Stimulated activated memory B cell treated with anti-CD40 and anti-IgM and Interleukin-4, amounts not matched to agents 10 μg/mL and 1 μg/mL and 100 μg/mL, for 72 hours (primary cell): ENCODE data around the gene LSP1.
"Not testable (repeated sequence)": the region's sequence is repeated elsewhere in the genome, so short reads cannot be mapped to it uniquely, and the experiment has no call there.

Experiments used
- ATAC-seq: fragments of 150-1000 bp; cut with Tn5 transposase; 2 replicates; pipeline ENCODE4 v1.10.0; 2021
- H3K27ac Mint-ChIP-seq: one replicate; pipeline ENCODE4 v1.8.0; 2022; ENCODE audit warnings: mild to moderate bottlenecking, mixed read lengths
- H3K27me3 Mint-ChIP-seq: one replicate; pipeline ENCODE4 v1.8.0; 2022; ENCODE audit warnings: mixed read lengths
- H3K36me3 Mint-ChIP-seq: one replicate; pipeline ENCODE4 v1.8.0; 2022; ENCODE audit warnings: mixed read lengths
- H3K4me1 Mint-ChIP-seq: one replicate; pipeline ENCODE4 v1.8.0; 2022; ENCODE audit warnings: mixed read lengths
- H3K4me3 Mint-ChIP-seq: one replicate; pipeline ENCODE4 v1.8.0; 2022; ENCODE audit warnings: mild to moderate bottlenecking, moderate library complexity, mixed read lengths
- H3K9me3 Mint-ChIP-seq: one replicate; pipeline ENCODE4 v1.8.0; 2022; ENCODE audit warnings: mixed read lengths

Gene LSP1

GRCh38 chr11:1870721-1871466 is 18.0 kb downstream of the LSP1 start:
- Mint-ChIP-seq H3K27me3 (no peaks in the 10 kb centered on the region), H3K9me3 (no peaks in the 10 kb centered on the region), H3K36me3 (peaks cover 29% of the 10 kb centered on the region), H3K4me1 (peaks cover 9% of the 10 kb centered on the region), H3K27ac (peak overlapping the region; percentile 57), H3K4me3 (no peak overlapping the region)
- ATAC-seq = no peak

- no peak for ATAC-seq
- H3K27me3 Mint-ChIP-seq = no peaks in the 10 kb centered on the region
Measured at GRCh38 chr11:1871531-1871930, 18.6 kb downstream of the LSP1 start.

GRCh38 chr11:1872267-1872985 is 19.5 kb downstream of the LSP1 start:
- Mint-ChIP-seq H3K4me1 (peaks cover 20% of the 10 kb centered on the region), H3K4me3 (no peak overlapping the region), H3K9me3 (no peaks in the 10 kb centered on the region), H3K36me3 (peaks cover 25% of the 10 kb centered on the region), H3K27me3 (no peaks in the 10 kb centered on the region), H3K27ac (peak overlapping the region; percentile 57)
- ATAC-seq = no peak

More at GRCh38 chr11:1871531-1871930, 18.6 kb downstream of the LSP1 start:
- Mint-ChIP-seq H3K27ac (peak overlapping the region; percentile 57), H3K9me3 (no peaks in the 10 kb centered on the region), H3K4me1 (peaks cover 16% of the 10 kb centered on the region), H3K4me3 (peak overlapping the region; percentile 23), H3K36me3 (peaks cover 25% of the 10 kb centered on the region)

GRCh38 chr11:1873048-1873812 is 20.3 kb downstream of the LSP1 start:
- Mint-ChIP-seq H3K36me3 (peaks cover 25% of the 10 kb centered on the region), H3K27ac (peak overlapping the region; percentile 71), H3K9me3 (no peaks in the 10 kb centered on the region), H3K4me3 (no peak overlapping the region), H3K4me1 (peaks cover 28% of the 10 kb centered on the region), H3K27me3 (no peaks in the 10 kb centered on the region)
- ATAC-seq = no peak

- peak overlapping the region; percentile 71 for H3K27ac Mint-ChIP-seq
- H3K27me3 Mint-ChIP-seq, ATAC-seq, H3K9me3 Mint-ChIP-seq, H3K4me3 Mint-ChIP-seq: not testable (repeated sequence)
- peaks cover 34% of the 10 kb centered on the region for H3K4me1 Mint-ChIP-seq
- H3K36me3 Mint-ChIP-seq = peaks cover 24% of the 10 kb centered on the region
Measured at GRCh38 chr11:1873813-1874150, 20.9 kb downstream of the LSP1 start.

- not testable (repeated sequence) for H3K4me3 Mint-ChIP-seq, ATAC-seq, H3K27ac Mint-ChIP-seq, H3K9me3 Mint-ChIP-seq, H3K27me3 Mint-ChIP-seq
- Mint-ChIP-seq H3K4me1 (peaks cover 42% of the 10 kb centered on the region), H3K36me3 (peaks cover 16% of the 10 kb centered on the region)
Measured at GRCh38 chr11:1874441-1875092, 21.7 kb downstream of the LSP1 start.

GRCh38 chr11:1875093-1875850 is 22.4 kb downstream of the LSP1 start:
- peaks cover 19% of the 10 kb centered on the region for H3K36me3 Mint-ChIP-seq
- ATAC-seq = no peak
- peaks cover 49% of the 10 kb centered on the region for H3K4me1 Mint-ChIP-seq
- peak overlapping the region; percentile 5 for H3K27ac Mint-ChIP-seq
- H3K27me3 Mint-ChIP-seq = no peaks in the 10 kb centered on the region
- H3K4me3 Mint-ChIP-seq = no peak overlapping the region
- no peaks in the 10 kb centered on the region for H3K9me3 Mint-ChIP-seq

GRCh38 chr11:1875851-1876301 is 23.0 kb downstream of the LSP1 start:
- Mint-ChIP-seq H3K4me1 (peaks cover 55% of the 10 kb centered on the region), H3K36me3 (peaks cover 17% of the 10 kb centered on the region)
- not testable (repeated sequence) for H3K27ac Mint-ChIP-seq, H3K27me3 Mint-ChIP-seq, ATAC-seq, H3K4me3 Mint-ChIP-seq, H3K9me3 Mint-ChIP-seq

- Mint-ChIP-seq H3K4me3 (no peak overlapping the region), H3K4me1 (peaks cover 59% of the 10 kb centered on the region), H3K27me3 (no peaks in the 10 kb centered on the region), H3K27ac (no peak overlapping the region), H3K9me3 (no peaks in the 10 kb centered on the region), H3K36me3 (peaks cover 14% of the 10 kb centered on the region)
- no peak for ATAC-seq
Measured at GRCh38 chr11:1876361-1877063, 23.6 kb downstream of the LSP1 start.

- H3K4me3 Mint-ChIP-seq = no peak overlapping the region
Measured at GRCh38 chr11:1877211-1878136, 24.6 kb downstream of the LSP1 start.

GRCh38 chr11:1878137-1879031 is 25.5 kb downstream of the LSP1 start:
- peaks cover 5% of the 10 kb centered on the region for H3K36me3 Mint-ChIP-seq
- no peaks in the 10 kb centered on the region for H3K27me3 Mint-ChIP-seq
- H3K9me3 Mint-ChIP-seq = no peaks in the 10 kb centered on the region
- ATAC-seq = no peak
- H3K27ac Mint-ChIP-seq = no peak overlapping the region
- H3K4me3 Mint-ChIP-seq = no peak overlapping the region
- H3K4me1 Mint-ChIP-seq = peaks cover 67% of the 10 kb centered on the region

More at GRCh38 chr11:1877211-1878136, 24.6 kb downstream of the LSP1 start:
- ATAC-seq = no peak
- no peaks in the 10 kb centered on the region for H3K9me3 Mint-ChIP-seq
- no peak overlapping the region for H3K27ac Mint-ChIP-seq
- peaks cover 66% of the 10 kb centered on the region for H3K4me1 Mint-ChIP-seq
- no peaks in the 10 kb centered on the region for H3K27me3 Mint-ChIP-seq
- peaks cover 10% of the 10 kb centered on the region for H3K36me3 Mint-ChIP-seq

- peaks cover 67% of the 10 kb centered on the region for H3K4me1 Mint-ChIP-seq
- no peak for ATAC-seq
- H3K4me3 Mint-ChIP-seq = no peak overlapping the region
- H3K36me3 Mint-ChIP-seq = peaks cover 5% of the 10 kb centered on the region
- H3K9me3 Mint-ChIP-seq = no peaks in the 10 kb centered on the region
- peak overlapping the region; percentile 67 for H3K27ac Mint-ChIP-seq
- no peaks in the 10 kb centered on the region for H3K27me3 Mint-ChIP-seq
Measured at GRCh38 chr11:1879342-1879940, 26.6 kb downstream of the LSP1 start.
